ENCODE data around the gene SVOPL. TPM values are rescaled to one million over a fixed set of nuclear protein-coding genes. Genes with fewer than 3 reads are reported as not detected.

Gene SVOPL
- total and polyA plus RNA-seq, 2 donors (not counting 1 experiment from before 2014, with no cell fraction given): not detected

GRCh38 chr7:138649506-138649905 lies 51.7 kb downstream of the SVOPL start:
- no peak for DNase-seq (ENCODE audit: low read depth in 2 of 2)
- H3K4me2 ChIP-seq (ENCODE audit: extremely low read depth, insufficient read depth, low read length): no peak overlapping the region
- H3K9me3 ChIP-seq (ENCODE audit: control insufficient read depth, insufficient read depth, low read depth, low read length): no peaks in the 10 kb centered on the region
- no peak overlapping the region for H3K27ac ChIP-seq (ENCODE audit: insufficient read depth, low read length)
- H3K4me3 ChIP-seq (replicated peaks in 1 of 4; ENCODE audit: control extremely low read depth in 1 of 4, insufficient read depth in 1 of 4, low read depth in 3 of 4, low read length in 4 of 4): no peak overlapping the region
- TF ChIP-seq EZH2 (IDR thresholded peaks at IDR 0.05; ENCODE audit: low read length, missing control alignments) (no peak), CTCF (conservative IDR thresholded peaks at IDR 0.05 in 1 of 2, IDR thresholded peaks at IDR 0.05 in 1 of 2; ENCODE audit: low read depth in 1 of 2, low read length in 2 of 2) (no peak)
- H3K79me2 ChIP-seq (ENCODE audit: control insufficient read depth, insufficient read depth, low read length): no peaks in the 10 kb centered on the region
- no peaks in the 10 kb centered on the region for H4K20me1 ChIP-seq (ENCODE audit: control insufficient read depth, extremely low read depth, insufficient read depth, low read length)
- H3K4me1 ChIP-seq (ENCODE audit: control insufficient read depth, extremely low read depth, insufficient read depth, low read length): no peaks in the 10 kb centered on the region
- no peaks in the 10 kb centered on the region for H3K27me3 ChIP-seq (ENCODE audit: control insufficient read depth, insufficient read depth, low read length)
- no peaks in the 10 kb centered on the region for H3K36me3 ChIP-seq (ENCODE audit: control insufficient read depth, insufficient read depth, low read length)
- no peak overlapping the region for H3K9ac ChIP-seq (ENCODE audit: insufficient read depth, low read length)
- H2AFZ ChIP-seq (ENCODE audit: low read length): no peak overlapping the region

GRCh38 chr7:138645284-138645683 lies 55.9 kb downstream of the SVOPL start:
- TF ChIP-seq EZH2 (IDR thresholded peaks at IDR 0.05; ENCODE audit: low read length, missing control alignments): no peak
- no peak for TF ChIP-seq CTCF (conservative IDR thresholded peaks at IDR 0.05 in 1 of 2, IDR thresholded peaks at IDR 0.05 in 1 of 2; ENCODE audit: low read depth in 1 of 2, low read length in 2 of 2)
- Histone ChIP-seq H3K4me3 (replicated peaks in 1 of 4; ENCODE audit: control extremely low read depth in 1 of 4, insufficient read depth in 1 of 4, low read depth in 3 of 4, low read length in 4 of 4) (no peak overlapping the region), H3K4me1 (ENCODE audit: control insufficient read depth, extremely low read depth, insufficient read depth, low read length) (no peaks in the 10 kb centered on the region), H3K27me3 (ENCODE audit: control insufficient read depth, insufficient read depth, low read length) (no peaks in the 10 kb centered on the region), H3K79me2 (ENCODE audit: control insufficient read depth, insufficient read depth, low read length) (no peaks in the 10 kb centered on the region), H3K36me3 (ENCODE audit: control insufficient read depth, insufficient read depth, low read length) (no peaks in the 10 kb centered on the region), H2AFZ (ENCODE audit: low read length) (no peak overlapping the region), H3K9ac (ENCODE audit: insufficient read depth, low read length) (no peak overlapping the region), H3K9me3 (ENCODE audit: control insufficient read depth, insufficient read depth, low read depth, low read length) (no peaks in the 10 kb centered on the region), H3K27ac (ENCODE audit: insufficient read depth, low read length) (no peak overlapping the region), H3K4me2 (ENCODE audit: extremely low read depth, insufficient read depth, low read length) (no peak overlapping the region), H4K20me1 (ENCODE audit: control insufficient read depth, extremely low read depth, insufficient read depth, low read length) (no peaks in the 10 kb centered on the region)
- DNase-seq (ENCODE audit: low read depth in 2 of 2): no peak

- DNase-seq (ENCODE audit: low read depth in 2 of 2): no peak
- no peak overlapping the region for H3K27ac ChIP-seq (ENCODE audit: insufficient read depth, low read length)
- no peak overlapping the region for H3K4me3 ChIP-seq (replicated peaks in 1 of 4; ENCODE audit: control extremely low read depth in 1 of 4, insufficient read depth in 1 of 4, low read depth in 3 of 4, low read length in 4 of 4)
- H2AFZ ChIP-seq (ENCODE audit: low read length): no peak overlapping the region
- no peaks in the 10 kb centered on the region for H3K79me2 ChIP-seq (ENCODE audit: control insufficient read depth, insufficient read depth, low read length)
- no peaks in the 10 kb centered on the region for H3K4me1 ChIP-seq (ENCODE audit: control insufficient read depth, extremely low read depth, insufficient read depth, low read length)
- H3K27me3 ChIP-seq (ENCODE audit: control insufficient read depth, insufficient read depth, low read length): no peaks in the 10 kb centered on the region
- H4K20me1 ChIP-seq (ENCODE audit: control insufficient read depth, extremely low read depth, insufficient read depth, low read length): no peaks in the 10 kb centered on the region
- H3K4me2 ChIP-seq (ENCODE audit: extremely low read depth, insufficient read depth, low read length): no peak overlapping the region
- no peak overlapping the region for H3K9ac ChIP-seq (ENCODE audit: insufficient read depth, low read length)
- no peaks in the 10 kb centered on the region for H3K36me3 ChIP-seq (ENCODE audit: control insufficient read depth, insufficient read depth, low read length)
- H3K9me3 ChIP-seq (ENCODE audit: control insufficient read depth, insufficient read depth, low read depth, low read length): no peaks in the 10 kb centered on the region
- no peak for TF ChIP-seq EZH2 (IDR thresholded peaks at IDR 0.05; ENCODE audit: low read length, missing control alignments)
- TF ChIP-seq CTCF (conservative IDR thresholded peaks at IDR 0.05 in 1 of 2, IDR thresholded peaks at IDR 0.05 in 1 of 2; ENCODE audit: low read depth in 1 of 2, low read length in 2 of 2): no peak
These were observed 68.1 kb downstream of the SVOPL start for GRCh38 chr7:138632826-138633602.

Data from fibroblast of lung (primary cell).